Measurements from ENCODE around the gene ABCD2.

Gene ABCD2

GRCh38 chr12:39619660-39620433 lies at the start of gene ABCD2:
Gene ABCD2 (minus strand): TSS chr12:39619803. CDS start chr12:39619615, 188 bp downstream.
- H3K27ac ChIP-seq (ENCODE audit: low read depth, low read length): no peak within 1 kb of the TSS
- peaks cover 9% of the 10 kb centered on the region; the same call in 1 of the 2 replicates for H3K4me1 ChIP-seq (ENCODE audit: control insufficient read depth, insufficient read depth, low read length)
- H3K9ac ChIP-seq (ENCODE audit: low read length): no peak within 1 kb of the TSS
- H3K9me3 ChIP-seq (ENCODE audit: control insufficient read depth, insufficient read depth, low read depth, low read length): no peaks in the 10 kb centered on the region
- H3K27me3 ChIP-seq (ENCODE audit: control insufficient read depth, insufficient read depth, low read length): peaks cover 12% of the 10 kb centered on the region; the same call in 1 of the 2 replicates
- peak within 1 kb of the TSS; percentile 68 for H3K4me3 ChIP-seq (ENCODE audit: low read depth, low read length)
- H3K36me3 ChIP-seq (ENCODE audit: control insufficient read depth, insufficient read depth, low read length): no peaks in the 10 kb centered on the region

GRCh38 chr12:39660101-39660500 lies 40.5 kb upstream of the ABCD2 start:
- Histone ChIP-seq H3K9me3 (ENCODE audit: control insufficient read depth, insufficient read depth, low read depth, low read length) (no peaks in the 10 kb centered on the region), H3K27ac (ENCODE audit: low read depth, low read length) (no peak overlapping the region), H3K4me1 (ENCODE audit: control insufficient read depth, insufficient read depth, low read length) (no peaks in the 10 kb centered on the region), H3K4me3 (ENCODE audit: low read depth, low read length) (no peak overlapping the region), H3K9ac (ENCODE audit: low read length) (no peak overlapping the region), H3K36me3 (ENCODE audit: control insufficient read depth, insufficient read depth, low read length) (no peaks in the 10 kb centered on the region), H3K27me3 (ENCODE audit: control insufficient read depth, insufficient read depth, low read length) (no peaks in the 10 kb centered on the region)

GRCh38 chr12:39647383-39647782 lies 27.8 kb upstream of the ABCD2 start:
- Histone ChIP-seq H3K27ac (ENCODE audit: low read depth, low read length) (no peak overlapping the region), H3K9me3 (ENCODE audit: control insufficient read depth, insufficient read depth, low read depth, low read length) (no peaks in the 10 kb centered on the region), H3K9ac (ENCODE audit: low read length) (no peak overlapping the region), H3K36me3 (ENCODE audit: control insufficient read depth, insufficient read depth, low read length) (no peaks in the 10 kb centered on the region), H3K4me1 (ENCODE audit: control insufficient read depth, insufficient read depth, low read length) (no peaks in the 10 kb centered on the region), H3K27me3 (ENCODE audit: control insufficient read depth, insufficient read depth, low read length) (no peaks in the 10 kb centered on the region), H3K4me3 (ENCODE audit: low read depth, low read length) (no peak overlapping the region)

- H3K27me3 ChIP-seq (ENCODE audit: control insufficient read depth, insufficient read depth, low read length): no peaks in the 10 kb centered on the region
- no peaks in the 10 kb centered on the region for H3K9me3 ChIP-seq (ENCODE audit: control insufficient read depth, insufficient read depth, low read depth, low read length)
- H3K9ac ChIP-seq (ENCODE audit: low read length): no peak overlapping the region
- H3K4me1 ChIP-seq (ENCODE audit: control insufficient read depth, insufficient read depth, low read length): no peaks in the 10 kb centered on the region
- H3K4me3 ChIP-seq (ENCODE audit: low read depth, low read length): no peak overlapping the region
- no peaks in the 10 kb centered on the region for H3K36me3 ChIP-seq (ENCODE audit: control insufficient read depth, insufficient read depth, low read length)
- H3K27ac ChIP-seq (ENCODE audit: low read depth, low read length): no peak overlapping the region
Measured at GRCh38 chr12:39646963-39647362, 27.4 kb upstream of the ABCD2 start.

- H3K27me3 ChIP-seq (ENCODE audit: control insufficient read depth, insufficient read depth, low read length): no peaks in the 10 kb centered on the region
- no peaks in the 10 kb centered on the region for H3K36me3 ChIP-seq (ENCODE audit: control insufficient read depth, insufficient read depth, low read length)
- no peak overlapping the region for H3K4me3 ChIP-seq (ENCODE audit: low read depth, low read length)
- no peaks in the 10 kb centered on the region for H3K9me3 ChIP-seq (ENCODE audit: control insufficient read depth, insufficient read depth, low read depth, low read length)
- no peak overlapping the region for H3K9ac ChIP-seq (ENCODE audit: low read length)
- no peaks in the 10 kb centered on the region for H3K4me1 ChIP-seq (ENCODE audit: control insufficient read depth, insufficient read depth, low read length)
- H3K27ac ChIP-seq (ENCODE audit: low read depth, low read length): no peak overlapping the region
Measured at GRCh38 chr12:39643052-39643451, 23.4 kb upstream of the ABCD2 start.

GRCh38 chr12:39638840-39639239 lies 19.2 kb upstream of the ABCD2 start:
- H3K4me1 ChIP-seq (ENCODE audit: control insufficient read depth, insufficient read depth, low read length): no peaks in the 10 kb centered on the region
- no peaks in the 10 kb centered on the region for H3K27me3 ChIP-seq (ENCODE audit: control insufficient read depth, insufficient read depth, low read length)
- H3K36me3 ChIP-seq (ENCODE audit: control insufficient read depth, insufficient read depth, low read length): no peaks in the 10 kb centered on the region
- H3K27ac ChIP-seq (ENCODE audit: low read depth, low read length): no peak overlapping the region
- no peak overlapping the region for H3K9ac ChIP-seq (ENCODE audit: low read length)
- H3K9me3 ChIP-seq (ENCODE audit: control insufficient read depth, insufficient read depth, low read depth, low read length): no peaks in the 10 kb centered on the region
- H3K4me3 ChIP-seq (ENCODE audit: low read depth, low read length): no peak overlapping the region

GRCh38 chr12:39638178-39638577 lies 18.6 kb upstream of the ABCD2 start:
- Histone ChIP-seq H3K27me3 (ENCODE audit: control insufficient read depth, insufficient read depth, low read length) (no peaks in the 10 kb centered on the region), H3K36me3 (ENCODE audit: control insufficient read depth, insufficient read depth, low read length) (no peaks in the 10 kb centered on the region), H3K9me3 (ENCODE audit: control insufficient read depth, insufficient read depth, low read depth, low read length) (no peaks in the 10 kb centered on the region)

GRCh38 chr12:39632670-39633069 lies 13.1 kb upstream of the ABCD2 start:
- no peaks in the 10 kb centered on the region for H3K4me1 ChIP-seq (ENCODE audit: control insufficient read depth, insufficient read depth, low read length)

More at GRCh38 chr12:39638178-39638577, 18.6 kb upstream of the ABCD2 start:
- H3K27ac ChIP-seq (ENCODE audit: low read depth, low read length): no peak overlapping the region
- no peaks in the 10 kb centered on the region for H3K4me1 ChIP-seq (ENCODE audit: control insufficient read depth, insufficient read depth, low read length)
- H3K9ac ChIP-seq (ENCODE audit: low read length): no peak overlapping the region
- no peak overlapping the region for H3K4me3 ChIP-seq (ENCODE audit: low read depth, low read length)

GRCh38 chr12:39628836-39629235 lies 9.2 kb upstream of the ABCD2 start:
- H3K4me1 ChIP-seq (ENCODE audit: control insufficient read depth, insufficient read depth, low read length): no peaks in the 10 kb centered on the region
- H3K27me3 ChIP-seq (ENCODE audit: control insufficient read depth, insufficient read depth, low read length): no peaks in the 10 kb centered on the region
- no peak overlapping the region for H3K9ac ChIP-seq (ENCODE audit: low read length)
- no peaks in the 10 kb centered on the region for H3K36me3 ChIP-seq (ENCODE audit: control insufficient read depth, insufficient read depth, low read length)
- H3K4me3 ChIP-seq (ENCODE audit: low read depth, low read length): no peak overlapping the region
- H3K9me3 ChIP-seq (ENCODE audit: control insufficient read depth, insufficient read depth, low read depth, low read length): no peaks in the 10 kb centered on the region
- H3K27ac ChIP-seq (ENCODE audit: low read depth, low read length): no peak overlapping the region

More at GRCh38 chr12:39632670-39633069, 13.1 kb upstream of the ABCD2 start:
- Histone ChIP-seq H3K27ac (ENCODE audit: low read depth, low read length) (no peak overlapping the region), H3K9ac (ENCODE audit: low read length) (no peak overlapping the region), H3K27me3 (ENCODE audit: control insufficient read depth, insufficient read depth, low read length) (no peaks in the 10 kb centered on the region), H3K4me3 (ENCODE audit: low read depth, low read length) (no peak overlapping the region), H3K36me3 (ENCODE audit: control insufficient read depth, insufficient read depth, low read length) (no peaks in the 10 kb centered on the region), H3K9me3 (ENCODE audit: control insufficient read depth, insufficient read depth, low read depth, low read length) (no peaks in the 10 kb centered on the region)

GRCh38 chr12:39627914-39628313 lies 8.3 kb upstream of the ABCD2 start:
- no peaks in the 10 kb centered on the region for H3K4me1 ChIP-seq (ENCODE audit: control insufficient read depth, insufficient read depth, low read length)
- H3K36me3 ChIP-seq (ENCODE audit: control insufficient read depth, insufficient read depth, low read length): no peaks in the 10 kb centered on the region
- no peaks in the 10 kb centered on the region for H3K9me3 ChIP-seq (ENCODE audit: control insufficient read depth, insufficient read depth, low read depth, low read length)
- H3K27me3 ChIP-seq (ENCODE audit: control insufficient read depth, insufficient read depth, low read length): no peaks in the 10 kb centered on the region
- no peak overlapping the region for H3K27ac ChIP-seq (ENCODE audit: low read depth, low read length)
- H3K4me3 ChIP-seq (ENCODE audit: low read depth, low read length): no peak overlapping the region
- H3K9ac ChIP-seq (ENCODE audit: low read length): no peak overlapping the region

GRCh38 chr12:39626033-39626814 lies 6.6 kb upstream of the ABCD2 start:
- Histone ChIP-seq H3K4me3 (ENCODE audit: low read depth, low read length) (no peak overlapping the region), H3K27ac (ENCODE audit: low read depth, low read length) (no peak overlapping the region), H3K36me3 (ENCODE audit: control insufficient read depth, insufficient read depth, low read length) (no peaks in the 10 kb centered on the region), H3K27me3 (ENCODE audit: control insufficient read depth, insufficient read depth, low read length) (no peaks in the 10 kb centered on the region), H3K9ac (ENCODE audit: low read length) (no peak overlapping the region), H3K9me3 (ENCODE audit: control insufficient read depth, insufficient read depth, low read depth, low read length) (no peaks in the 10 kb centered on the region), H3K4me1 (ENCODE audit: control insufficient read depth, insufficient read depth, low read length) (no peaks in the 10 kb centered on the region)

Measured in HUES6 (cell line).